RWPE1 (cell line): Measurements from ENCODE around the gene SLC28A2.
A peak's percentile ranks its signal among the peaks of the same experiment; 100 is the strongest.

Source experiments
- CTCF ChIA-PET: fragments of 350-600 bp; sonication (Branson Sonifier 250); formaldehyde crosslinking; extraction: SDS; loops from one replicate; lab custom pipeline; 2021; lab: Yijun Ruan, JAX
- POLR2A ChIA-PET: fragments of 400-600 bp; formaldehyde crosslinking; extraction: SDS; loops from one replicate; lab custom pipeline; 2020; ENCODE audit warnings: antibody characterized with exemption; ENCODE audit not compliant: low non-redundant PET; lab: Yijun Ruan, JAX
- DNase-seq: peaks from one replicate; pipeline ENCODE4 v3.0.0; 2012; ENCODE audit warnings: low spot score
- H3K27ac ChIP-seq: fragments of 450-650 bp; 2 replicates; pipeline ENCODE4 v1.5.1; 2017
- CTCF ChIP-seq: fragments of 450-650 bp; conservative IDR thresholded peaks from 2 replicates; pipeline ENCODE4 v1.5.1; 2017; ENCODE audit warnings: low read depth, mild to moderate bottlenecking

The SLC28A2 gene

GRCh38 chr15:45259796-45260195 is 7.8 kb downstream of the SLC28A2 start:
- ChIA-PET POLR2A (no interaction called here), CTCF (interaction anchor here (0.9 kb wide), 1 partner anchor 14 kb away, joined by 3 read pairs; no protein-coding TSS in a partner anchor)
- H3K27ac ChIP-seq = no peak overlapping the region
- TF ChIP-seq CTCF = no peak
- no peak for DNase-seq

GRCh38 chr15:45262906-45263461 is 10.9 kb downstream of the SLC28A2 start:
- no peak overlapping the region for H3K27ac ChIP-seq
- DNase-seq = no peak
- ChIA-PET CTCF (no interaction called here), POLR2A (no interaction called here)
- TF ChIP-seq CTCF = no peak

GRCh38 chr15:45263854-45264253 is 11.8 kb downstream of the SLC28A2 start:
- DNase-seq = no peak
- TF ChIP-seq CTCF = no peak
- ChIA-PET POLR2A (no interaction called here), CTCF (no interaction called here)
- H3K27ac ChIP-seq = no peak overlapping the region

GRCh38 chr15:45265506-45265905 is 13.5 kb downstream of the SLC28A2 start:
- TF ChIP-seq CTCF = no peak
- H3K27ac ChIP-seq = no peak overlapping the region
- DNase-seq = peak; percentile 8
- ChIA-PET CTCF (no interaction called here), POLR2A (interaction anchor here (0.6 kb wide), 1 partner anchor 53 kb away, joined by 5 read pairs; no protein-coding TSS in a partner anchor)

- no peak overlapping the region for H3K27ac ChIP-seq
- POLR2A ChIA-PET = no interaction called here
- no peak for DNase-seq
- TF ChIP-seq CTCF = no peak
- CTCF ChIA-PET = interaction anchor here (0.6 kb wide), 1 partner anchor 17 kb away, joined by 5 read pairs; no protein-coding TSS in a partner anchor
Measured at GRCh38 chr15:45268135-45268534, 16.1 kb downstream of the SLC28A2 start.

GRCh38 chr15:45274636-45275380 is 22.8 kb downstream of the SLC28A2 start:
- POLR2A ChIA-PET = no interaction called here

More at GRCh38 chr15:45274636-45275380, 22.8 kb downstream of the SLC28A2 start:
- no peak overlapping the region for H3K27ac ChIP-seq
- no peak for TF ChIP-seq CTCF
- no peak for DNase-seq
- CTCF ChIA-PET = interaction anchor here (0.5 to 1.1 kb wide), 3 partner anchors 9 to 157 kb away, joined by 3 to 7 read pairs (median 3); no protein-coding TSS in a partner anchor
